SHP77 treated with DMSO at 0.1 percent for 48 hours (cell line): ENCODE measurements around the gene SELENOF.
A peak's percentile ranks its signal among the peaks of the same experiment; 100 is the strongest.

Experiments used
- DNase-seq: peaks from one replicate; lab custom pipeline; 2025; lab: John Stamatoyannopoulos, UW

SELENOF gene

DNA sequence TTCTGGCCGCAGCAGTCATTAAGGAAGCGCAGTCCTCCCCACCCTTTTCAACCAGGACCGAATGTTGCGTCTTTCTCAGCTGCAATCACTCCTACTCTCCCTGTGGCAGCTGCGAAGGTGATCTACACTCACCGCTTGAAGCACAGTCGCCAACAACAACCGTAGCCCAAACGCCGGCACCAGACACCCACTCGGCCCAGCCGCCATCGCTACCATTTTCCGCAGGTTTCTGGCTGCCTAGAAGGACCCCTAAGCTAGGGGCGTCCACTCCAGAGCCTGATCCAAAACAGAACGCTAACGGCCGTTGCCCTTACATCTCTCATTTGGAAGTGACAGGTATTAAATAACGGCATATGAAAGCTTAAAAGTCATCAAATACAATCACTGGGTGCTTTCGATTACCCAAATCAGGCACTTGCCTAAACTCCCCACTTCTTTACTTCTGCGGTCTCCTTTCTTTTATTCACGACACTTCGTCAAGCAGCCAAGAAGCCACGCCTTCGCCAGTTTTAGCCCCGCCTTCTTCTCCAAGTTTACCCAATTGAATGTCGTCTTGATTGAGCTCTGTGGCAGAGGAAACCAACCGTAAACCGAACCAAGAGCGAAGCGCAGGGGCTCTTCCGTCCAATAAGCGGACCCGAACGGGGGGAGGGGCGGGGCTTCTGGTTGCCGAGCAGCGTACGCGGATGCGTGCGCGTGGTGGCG is at the start of gene SELENOF:
SELENOF (minus strand) TSS at position 231 of the 705 bp plus-strand sequence; CDS start at position 216, 15 bp downstream.
- DNase-seq = peak; percentile 99

DNA sequence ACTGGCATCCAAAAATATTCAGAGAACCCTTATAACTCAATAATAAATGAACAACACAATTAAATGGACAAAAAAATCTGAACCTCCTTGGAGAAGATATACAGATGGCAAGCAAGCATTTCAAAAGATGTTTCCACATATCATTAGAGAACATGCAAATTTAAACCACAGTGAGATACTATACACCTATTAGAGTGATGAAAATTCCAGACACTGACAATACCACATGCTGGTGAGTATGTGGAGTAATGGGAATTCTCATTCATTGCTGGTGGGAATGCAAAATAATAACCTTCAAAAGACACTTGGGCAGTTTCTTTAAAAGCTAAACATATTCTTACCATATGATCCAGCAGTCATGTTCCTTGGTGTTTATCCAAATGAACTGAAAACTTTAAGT is 46.6 kb upstream of the SELENOF start:
- no peak for DNase-seq

- DNase-seq = no peak
Measured at GRCh38 chr1:86957221-86957620, 43.3 kb upstream of the SELENOF start.

DNA sequence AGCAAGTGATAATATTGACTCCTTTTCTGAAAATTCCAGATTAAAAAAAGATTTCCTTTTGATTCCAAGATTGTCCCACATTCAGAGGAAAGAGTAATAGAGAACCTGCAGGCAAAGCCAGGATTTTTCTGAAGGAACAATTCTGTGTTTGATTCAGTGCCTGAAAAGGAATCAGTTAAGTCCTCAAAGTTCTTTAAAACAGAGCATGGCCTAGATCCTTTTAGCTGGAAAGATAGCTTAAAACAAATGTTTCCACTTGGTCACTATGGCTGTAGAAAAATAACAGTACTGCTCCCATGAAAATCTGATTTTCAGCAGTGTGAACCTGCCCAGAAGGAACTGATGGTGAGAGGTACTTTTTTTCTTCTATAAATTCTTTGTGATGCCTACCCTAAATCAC is 42.3 kb upstream of the SELENOF start:
- DNase-seq = no peak

DNA sequence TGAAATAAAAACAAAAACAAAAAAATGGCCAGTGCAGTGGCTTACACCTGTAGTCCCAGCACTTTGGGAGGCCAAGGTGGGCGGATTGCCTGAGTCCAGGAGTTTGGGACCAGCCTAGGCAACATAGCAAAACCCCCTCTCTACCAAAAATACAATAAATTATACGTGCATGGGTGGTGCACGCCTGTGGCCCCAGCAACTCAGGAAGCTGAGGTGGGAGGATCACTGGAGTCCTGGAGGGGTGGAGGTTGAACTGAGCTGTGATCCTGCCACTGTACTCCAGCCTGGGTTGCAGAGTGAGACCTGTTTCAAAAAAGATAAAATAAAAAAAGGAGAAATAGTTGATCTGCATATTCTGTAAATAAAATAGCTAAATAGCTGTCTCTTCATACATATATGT is 41.8 kb upstream of the SELENOF start:
- no peak for DNase-seq

- no peak for DNase-seq
Measured at GRCh38 chr1:86953167-86953566, 39.2 kb upstream of the SELENOF start.

DNA sequence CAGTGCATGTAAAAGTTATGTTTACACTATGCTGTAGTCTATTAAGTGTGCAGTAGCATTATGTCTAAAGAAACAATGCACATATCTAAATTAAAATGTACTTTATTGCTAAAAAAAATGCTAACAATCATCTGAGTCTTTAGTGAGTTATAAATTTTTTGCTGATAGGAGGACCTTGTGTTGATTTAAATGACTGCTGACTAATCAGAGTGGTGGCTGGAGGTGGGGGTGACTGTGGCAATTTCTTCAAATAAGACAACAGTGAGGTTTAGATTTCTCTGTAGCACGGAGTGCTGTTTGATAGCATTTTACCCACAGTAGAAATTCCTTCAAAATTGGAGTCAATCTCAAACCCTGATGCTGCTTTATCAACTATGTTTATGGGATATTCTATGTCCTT is 37.5 kb upstream of the SELENOF start:
- no peak for DNase-seq

DNA sequence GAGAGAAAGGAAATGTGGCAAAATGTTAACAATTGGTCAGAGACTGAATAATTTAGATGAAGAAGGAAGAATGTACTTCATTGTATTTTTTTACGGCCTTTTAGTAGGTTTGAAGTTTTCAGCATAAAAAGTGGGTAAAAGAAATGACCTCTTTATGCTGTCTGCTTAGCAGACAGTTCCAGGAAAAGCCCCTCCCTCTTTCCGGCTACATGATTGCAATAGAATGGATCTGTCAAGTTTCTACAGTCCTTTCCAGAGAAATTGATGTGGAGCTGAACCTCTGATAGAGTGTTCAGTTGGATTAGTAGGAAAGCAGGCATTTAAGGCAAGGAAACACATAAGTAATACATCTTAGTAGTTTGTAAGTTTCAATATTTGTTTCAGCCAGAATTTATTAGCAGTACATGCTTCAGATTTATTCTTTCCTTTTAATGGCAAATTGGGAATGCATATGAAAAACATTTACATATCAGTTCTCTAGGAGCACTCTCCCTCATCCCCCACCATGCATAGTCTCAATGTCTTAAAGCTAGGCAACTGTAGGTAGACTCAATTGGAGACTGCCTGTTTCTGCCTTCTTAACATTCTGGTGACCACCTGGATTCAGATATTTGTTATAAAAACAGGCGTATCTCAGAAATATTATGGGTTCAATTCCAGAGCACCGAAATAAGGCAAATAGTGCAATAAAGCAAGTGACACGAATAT is 36.9 kb upstream of the SELENOF start:
- DNase-seq = no peak

- DNase-seq = no peak
Measured at GRCh38 chr1:86948212-86948611, 34.3 kb upstream of the SELENOF start.

DNA sequence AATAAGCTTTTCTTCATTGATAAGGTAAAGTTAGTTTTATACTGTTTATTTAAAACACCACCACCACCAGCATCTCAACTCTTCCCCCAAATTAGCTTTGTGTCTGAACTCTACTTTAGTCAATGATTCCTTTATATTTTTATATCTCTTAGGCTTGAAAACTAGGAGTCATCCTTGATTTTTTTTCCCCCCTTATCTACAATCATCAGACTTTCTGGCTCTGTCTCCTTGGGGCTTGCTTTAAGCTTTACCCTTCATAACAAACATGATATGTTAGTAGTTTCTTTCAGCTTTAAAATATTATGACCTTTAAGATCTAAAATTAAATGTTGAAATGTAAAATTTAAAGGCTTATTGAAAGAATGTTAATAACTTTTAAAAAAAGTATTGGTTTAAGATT is 28.8 kb upstream of the SELENOF start:
- DNase-seq = no peak

DNA sequence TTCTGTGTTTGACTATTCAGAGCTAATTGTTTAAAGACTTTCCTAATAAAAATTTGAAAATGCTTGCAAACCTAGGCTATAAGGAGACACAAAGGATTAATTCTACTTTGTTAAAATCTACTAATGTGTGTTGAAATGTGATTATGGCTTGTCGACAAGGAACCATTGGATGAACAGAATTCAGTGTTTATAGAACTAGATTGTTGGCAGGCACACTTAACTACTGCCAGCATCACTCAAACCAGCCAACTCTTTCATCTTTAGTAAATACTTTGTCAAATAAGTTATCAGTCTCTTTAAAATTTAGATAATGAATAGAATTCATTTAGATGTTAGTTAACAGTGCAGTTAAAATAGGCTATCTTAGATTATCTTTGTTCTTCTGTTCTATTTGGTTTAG is 28.1 kb upstream of the SELENOF start:
- DNase-seq = no peak

- DNase-seq = no peak
Measured at GRCh38 chr1:86940599-86940998, 26.7 kb upstream of the SELENOF start.

DNA sequence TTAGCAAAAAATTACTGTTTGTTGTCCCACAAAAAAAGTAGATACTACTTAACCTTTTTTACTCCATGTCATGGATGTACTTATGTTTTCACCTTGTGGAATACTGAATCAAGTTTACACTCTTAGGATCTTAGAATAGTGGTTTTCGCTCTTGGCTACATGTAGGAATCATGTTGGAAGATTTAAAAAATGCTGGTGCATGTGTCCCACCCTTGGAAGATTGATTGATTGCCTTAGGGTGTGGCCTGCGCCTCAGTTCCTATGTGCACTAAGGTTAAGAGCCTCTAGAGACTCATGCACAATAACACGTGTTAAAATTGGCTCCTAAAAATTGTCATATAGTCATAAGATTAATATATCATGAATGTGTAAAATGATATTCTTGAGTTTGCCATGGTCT is 25.5 kb upstream of the SELENOF start:
- DNase-seq = no peak

GRCh38 chr1:86938855-86939254 is 24.9 kb upstream of the SELENOF start:
- no peak for DNase-seq

GRCh38 chr1:86938450-86938849 is 24.5 kb upstream of the SELENOF start:
- no peak for DNase-seq

DNA sequence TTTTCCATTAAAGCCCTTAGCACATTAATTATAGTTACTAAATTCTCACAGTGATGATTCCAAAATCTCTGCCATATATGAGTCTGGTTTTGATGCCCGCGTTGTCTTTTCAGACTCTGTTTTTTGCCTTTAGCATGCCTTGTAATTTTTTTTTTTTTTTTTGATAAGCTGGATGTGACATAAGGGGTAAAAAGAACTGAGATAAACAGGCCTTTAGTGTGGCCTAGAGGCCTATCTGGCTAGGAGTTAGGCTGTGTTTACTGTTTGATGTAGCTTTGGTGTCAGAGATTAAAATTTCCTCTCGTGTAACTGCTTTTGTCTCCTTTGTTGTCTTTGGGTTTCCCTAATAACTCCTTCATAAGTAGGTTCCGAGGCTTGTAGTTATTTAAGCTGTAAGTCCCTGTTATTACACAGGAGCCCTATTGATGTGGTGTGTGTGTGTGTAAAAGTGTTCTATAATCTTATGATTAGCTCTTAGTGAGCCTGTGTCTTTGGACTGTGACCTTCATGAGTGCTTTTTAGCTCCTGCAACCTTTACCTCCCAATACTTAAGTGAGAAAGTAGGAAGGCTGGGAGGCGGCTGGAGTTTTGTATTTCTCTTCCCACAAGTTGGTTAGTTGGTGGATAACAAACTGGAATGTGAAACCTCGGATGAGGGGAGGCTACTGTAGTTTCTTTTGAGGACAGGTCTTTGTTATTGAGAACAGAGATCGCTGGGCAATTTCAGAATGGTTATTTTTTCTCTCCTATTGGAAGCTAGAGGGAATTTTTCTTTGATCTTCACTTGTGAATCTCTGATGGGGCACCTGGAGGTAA is 19.8 kb upstream of the SELENOF start:
- no peak for DNase-seq

DNA sequence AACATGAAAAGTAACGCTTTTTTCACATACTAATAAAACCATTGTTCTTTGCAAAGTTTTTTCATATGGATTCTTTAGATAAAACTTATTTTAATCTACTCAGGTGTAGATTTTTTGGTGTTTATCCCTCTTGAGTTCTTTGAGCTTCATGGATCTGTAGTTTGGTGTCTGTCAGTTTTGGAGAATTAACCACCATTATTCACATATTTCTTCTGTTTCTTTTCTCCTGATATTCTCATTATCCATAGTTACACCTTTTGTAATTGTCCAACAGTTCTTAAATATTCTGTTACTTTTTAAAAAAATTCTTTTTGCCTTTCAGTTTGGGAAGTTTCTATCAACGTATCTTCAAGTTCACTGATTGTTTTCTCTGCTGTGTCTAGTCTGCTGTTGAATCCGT is 19.1 kb upstream of the SELENOF start:
- no peak for DNase-seq

GRCh38 chr1:86928819-86929218 is 14.9 kb upstream of the SELENOF start:
- DNase-seq = no peak

GRCh38 chr1:86926883-86927282 is 13.0 kb upstream of the SELENOF start:
- no peak for DNase-seq

DNA sequence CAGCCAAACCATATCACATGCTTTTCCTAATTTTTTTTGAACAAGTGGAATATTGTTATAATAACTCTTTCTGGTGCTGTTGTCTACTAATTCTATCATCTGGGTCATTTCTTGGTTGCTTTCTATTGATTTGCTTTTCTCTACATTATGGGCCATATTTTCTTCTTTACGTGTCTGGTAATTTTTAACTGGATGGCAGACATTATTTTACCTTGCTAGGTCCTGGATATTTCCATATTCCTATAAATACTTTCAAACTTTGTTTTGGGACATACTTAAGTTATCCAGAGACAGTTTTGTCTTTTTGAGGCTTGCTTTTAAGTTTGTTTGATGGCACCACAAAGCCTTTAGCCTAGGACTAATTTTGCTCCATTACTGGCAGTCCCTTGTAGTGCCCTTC is 11.8 kb upstream of the SELENOF start:
- DNase-seq = no peak

DNA sequence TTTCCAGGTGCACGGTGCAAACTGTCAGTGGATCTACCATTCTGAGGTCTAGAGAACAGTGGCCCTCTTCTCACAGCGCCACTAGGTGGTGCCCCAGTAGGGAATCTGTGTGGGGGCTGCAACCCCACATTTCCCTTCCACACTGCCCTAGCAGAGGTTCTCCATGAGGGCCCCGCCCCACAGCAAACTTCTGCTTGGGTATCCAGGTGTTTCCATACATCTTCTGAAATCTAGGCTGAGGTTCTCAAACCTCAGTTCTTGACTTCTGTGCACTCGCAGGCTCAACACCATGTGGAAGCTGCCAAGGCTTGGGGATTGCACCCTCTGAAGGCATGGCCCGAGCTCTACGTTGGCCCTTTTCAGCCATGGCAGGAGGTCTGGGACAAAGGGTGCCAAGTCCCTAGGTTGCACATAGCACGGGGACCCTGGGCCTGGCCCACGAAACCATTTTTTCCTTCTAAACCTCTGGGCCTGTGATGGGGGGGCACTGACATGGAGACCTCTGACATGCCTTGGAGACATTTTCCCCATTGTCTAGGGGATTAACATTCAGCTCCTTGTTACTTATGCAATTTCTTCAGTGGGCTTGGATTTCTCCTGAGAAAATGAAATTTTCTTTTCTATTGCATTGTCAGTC is 10.5 kb upstream of the SELENOF start:
- no peak for DNase-seq

GRCh38 chr1:86922445-86922844 is 8.5 kb upstream of the SELENOF start:
- DNase-seq = no peak
